Measurements from ENCODE around the gene KCNB1. TPM values are rescaled to one million over a fixed set of nuclear protein-coding genes. Genes with fewer than 3 reads are reported as not detected.

KCNB1 gene
- total RNA-seq, 6 donors from 2014 or later: 0.40 to 2.2 (median 0.98) TPM

DNA sequence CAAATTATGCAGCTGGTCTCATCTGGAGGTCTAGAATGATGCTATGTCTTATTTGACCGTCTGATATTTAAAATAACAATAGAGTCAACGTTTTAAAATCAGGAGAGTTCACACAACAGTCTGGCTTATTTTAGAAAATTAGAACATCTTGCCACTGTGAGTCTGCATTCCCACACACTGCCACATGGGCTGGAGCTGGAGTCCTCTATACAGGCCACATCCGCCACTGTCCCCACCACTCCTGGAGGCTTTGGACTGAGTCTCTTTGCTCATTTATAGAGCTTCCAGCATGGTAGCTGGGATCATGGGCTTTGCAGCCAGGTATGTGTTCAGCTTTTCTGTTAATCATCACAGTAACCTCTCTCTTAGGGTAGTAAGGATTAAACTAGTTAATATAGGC, 135.8 kb downstream of the KCNB1 start:
- DNase-seq: no peak
- Histone ChIP-seq H3K9me3 (no peaks in the 10 kb centered on the region), H3K4me3 (no peak overlapping the region), H3K27ac (no peak overlapping the region), H3K4me1 (no peaks in the 10 kb centered on the region), H3K27me3 (no peaks in the 10 kb centered on the region), H3K36me3 (no peaks in the 10 kb centered on the region)
- WGBS, 2 donors: 68% methylated on average over 3 of the region's 3 CpGs
- TF ChIP-seq POLR2AphosphoS5 (IDR thresholded peaks at IDR 0.05) (no peak), POLR2A (IDR thresholded peaks at IDR 0.05) (no peak), EP300 (IDR thresholded peaks at IDR 0.05) (no peak)
- TF ChIP-seq, protein P1, sequence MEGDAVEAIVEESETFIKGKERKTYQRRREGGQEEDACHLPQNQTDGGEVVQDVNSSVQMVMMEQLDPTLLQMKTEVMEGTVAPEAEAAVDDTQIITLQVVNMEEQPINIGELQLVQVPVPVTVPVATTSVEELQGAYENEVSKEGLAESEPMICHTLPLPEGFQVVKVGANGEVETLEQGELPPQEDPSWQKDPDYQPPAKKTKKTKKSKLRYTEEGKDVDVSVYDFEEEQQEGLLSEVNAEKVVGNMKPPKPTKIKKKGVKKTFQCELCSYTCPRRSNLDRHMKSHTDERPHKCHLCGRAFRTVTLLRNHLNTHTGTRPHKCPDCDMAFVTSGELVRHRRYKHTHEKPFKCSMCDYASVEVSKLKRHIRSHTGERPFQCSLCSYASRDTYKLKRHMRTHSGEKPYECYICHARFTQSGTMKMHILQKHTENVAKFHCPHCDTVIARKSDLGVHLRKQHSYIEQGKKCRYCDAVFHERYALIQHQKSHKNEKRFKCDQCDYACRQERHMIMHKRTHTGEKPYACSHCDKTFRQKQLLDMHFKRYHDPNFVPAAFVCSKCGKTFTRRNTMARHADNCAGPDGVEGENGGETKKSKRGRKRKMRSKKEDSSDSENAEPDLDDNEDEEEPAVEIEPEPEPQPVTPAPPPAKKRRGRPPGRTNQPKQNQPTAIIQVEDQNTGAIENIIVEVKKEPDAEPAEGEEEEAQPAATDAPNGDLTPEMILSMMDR (IDR thresholded peaks at IDR 0.05): no peak
- ATAC-seq (ENCODE audit: low FRiP score in 2 of 2): no peak

DNA sequence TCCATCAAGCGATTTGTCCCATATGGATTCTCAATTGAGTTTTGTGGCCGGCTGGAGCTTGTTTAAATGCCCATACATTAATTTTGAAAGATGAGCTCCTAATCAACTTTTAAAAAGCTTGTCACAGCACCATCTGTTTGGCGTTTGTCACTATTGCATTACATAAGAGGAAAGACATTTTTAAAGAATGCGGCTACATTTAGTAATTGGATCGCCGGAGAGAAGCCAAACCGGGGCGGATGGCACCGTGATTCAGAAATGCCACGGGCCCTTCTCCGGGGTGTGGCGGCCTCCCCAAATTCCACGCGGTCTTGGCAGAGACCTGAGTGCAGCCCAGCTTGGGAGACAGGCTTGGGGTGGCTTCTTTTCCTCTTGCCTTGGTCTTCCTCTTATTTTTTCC, 136.9 kb downstream of the KCNB1 start:
- ATAC-seq (ENCODE audit: low FRiP score in 2 of 2) (peak in 1 of 2 donors; percentile 60), DNase-seq (no peak)
- no peaks in the 10 kb centered on the region for H3K9me3 ChIP-seq
- TF ChIP-seq, protein P1 (IDR thresholded peaks at IDR 0.05): no peak
- no peak for TF ChIP-seq POLR2AphosphoS5 (IDR thresholded peaks at IDR 0.05)
- H3K4me1 ChIP-seq: no peaks in the 10 kb centered on the region
- H3K4me3 ChIP-seq: no peak overlapping the region
- H3K36me3 ChIP-seq: no peaks in the 10 kb centered on the region
- H3K27ac ChIP-seq: peak overlapping the region in 1 of 4 donors; percentile 10
- no peaks in the 10 kb centered on the region for H3K27me3 ChIP-seq
- WGBS, 2 donors: 52 to 71% methylated on average over 14 of the region's 14 CpGs

DNA sequence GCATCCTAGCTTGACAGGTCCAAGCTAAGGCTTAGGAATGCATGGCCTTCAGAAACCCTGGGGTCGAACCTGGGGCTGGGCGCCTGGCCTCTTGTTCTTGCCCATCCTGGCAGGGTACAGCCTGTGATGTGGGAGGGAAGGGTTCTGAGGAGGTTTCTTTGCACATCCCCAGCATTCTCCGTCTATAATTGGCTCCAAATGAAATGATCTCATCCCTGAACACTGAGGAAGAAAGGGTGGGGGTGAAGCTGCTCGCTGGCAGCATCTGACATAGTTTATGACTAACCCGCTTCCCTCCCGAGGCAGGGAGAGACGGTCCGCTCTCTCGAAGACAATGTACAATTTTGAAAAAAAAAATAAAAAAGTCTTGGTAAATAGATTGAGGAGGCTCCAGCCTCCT, 137.5 kb downstream of the KCNB1 start:
- TF ChIP-seq POLR2AphosphoS5 (IDR thresholded peaks at IDR 0.05) (no peak), POLR2A (IDR thresholded peaks at IDR 0.05) (no peak), EP300 (IDR thresholded peaks at IDR 0.05) (no peak)
- TF ChIP-seq, protein P1 (IDR thresholded peaks at IDR 0.05): no peak
- no peaks in the 10 kb centered on the region for H3K36me3 ChIP-seq
- DNase-seq (no peak), ATAC-seq (ENCODE audit: low FRiP score in 2 of 2) (peak; percentile 57 to 94)
- no peak overlapping the region for H3K4me3 ChIP-seq
- peak overlapping the region in 1 of 4 donors; percentile 10 for H3K27ac ChIP-seq
- H3K4me1 ChIP-seq: no peaks in the 10 kb centered on the region
- H3K27me3 ChIP-seq: no peaks in the 10 kb centered on the region
- H3K9me3 ChIP-seq: no peaks in the 10 kb centered on the region
- WGBS, 2 donors: 39 to 41% methylated on average over 7 to 9 of the region's 9 CpGs

DNA sequence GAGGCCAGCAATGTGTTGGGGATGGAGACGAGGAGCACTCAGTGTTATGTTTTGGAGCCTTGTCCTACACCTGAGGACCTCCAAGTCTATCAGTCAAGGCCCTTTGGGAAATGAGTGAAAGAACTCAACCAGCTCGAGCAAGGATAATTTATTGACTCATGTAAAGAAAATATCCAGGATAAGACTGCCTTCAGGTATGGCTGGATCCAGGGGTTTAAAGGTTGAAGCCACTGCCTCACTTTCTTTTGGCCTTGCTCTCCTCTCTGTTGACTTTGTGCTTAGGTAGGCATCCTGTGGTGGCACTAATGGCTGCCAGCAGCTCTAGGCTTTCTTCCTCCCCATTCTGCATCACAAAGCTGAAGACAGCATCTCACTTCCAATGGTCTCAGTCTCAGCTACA, 138.3 kb downstream of the KCNB1 start:
- TF ChIP-seq, protein P1 (IDR thresholded peaks at IDR 0.05): no peak
- Histone ChIP-seq H3K36me3 (no peaks in the 10 kb centered on the region), H3K27ac (no peak overlapping the region), H3K4me3 (no peak overlapping the region), H3K9me3 (no peaks in the 10 kb centered on the region), H3K4me1 (no peaks in the 10 kb centered on the region), H3K27me3 (no peaks in the 10 kb centered on the region)
- WGBS, 2 donors: 91 to 95% methylated on average over 2 of the region's 2 CpGs
- DNase-seq (no peak), ATAC-seq (ENCODE audit: low FRiP score in 2 of 2) (no peak)

DNA sequence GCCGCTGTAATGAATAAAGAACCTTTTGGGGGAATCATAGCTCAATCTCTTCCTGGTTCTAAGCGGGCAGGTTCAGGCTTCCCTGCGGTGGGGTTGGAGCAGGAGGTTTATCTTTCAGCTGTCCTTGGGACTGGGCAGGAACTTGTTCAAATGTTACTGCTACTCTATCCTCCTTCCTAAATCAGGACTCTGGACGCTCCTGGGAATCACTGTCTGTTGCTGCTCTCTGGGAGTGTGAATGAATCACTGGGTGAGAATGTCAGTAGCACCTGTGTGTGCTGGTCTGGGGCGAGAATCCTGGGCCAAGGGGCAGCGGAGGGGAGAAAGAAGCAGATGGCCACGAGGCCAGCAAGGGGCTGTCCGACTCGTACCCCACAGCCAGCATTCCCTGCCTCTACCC, 139.2 kb downstream of the KCNB1 start:
- TF ChIP-seq, protein P1 (IDR thresholded peaks at IDR 0.05): no peak
- TF ChIP-seq POLR2A (IDR thresholded peaks at IDR 0.05) (no peak), POLR2AphosphoS5 (IDR thresholded peaks at IDR 0.05) (no peak), EP300 (IDR thresholded peaks at IDR 0.05) (no peak)
- no peaks in the 10 kb centered on the region for H3K36me3 ChIP-seq
- H3K27me3 ChIP-seq: no peaks in the 10 kb centered on the region
- no peak overlapping the region for H3K27ac ChIP-seq
- WGBS, 2 donors: 57 to 68% methylated on average over 8 to 9 of the region's 9 CpGs
- H3K9me3 ChIP-seq: no peaks in the 10 kb centered on the region
- H3K4me3 ChIP-seq: no peak overlapping the region
- ATAC-seq (ENCODE audit: low FRiP score in 2 of 2) (no peak), DNase-seq (no peak)
- no peaks in the 10 kb centered on the region for H3K4me1 ChIP-seq

All from upper lobe of left lung (tissue), 6 donors.